ENCODE data around the gene ING3.

The ING3 gene

DNA sequence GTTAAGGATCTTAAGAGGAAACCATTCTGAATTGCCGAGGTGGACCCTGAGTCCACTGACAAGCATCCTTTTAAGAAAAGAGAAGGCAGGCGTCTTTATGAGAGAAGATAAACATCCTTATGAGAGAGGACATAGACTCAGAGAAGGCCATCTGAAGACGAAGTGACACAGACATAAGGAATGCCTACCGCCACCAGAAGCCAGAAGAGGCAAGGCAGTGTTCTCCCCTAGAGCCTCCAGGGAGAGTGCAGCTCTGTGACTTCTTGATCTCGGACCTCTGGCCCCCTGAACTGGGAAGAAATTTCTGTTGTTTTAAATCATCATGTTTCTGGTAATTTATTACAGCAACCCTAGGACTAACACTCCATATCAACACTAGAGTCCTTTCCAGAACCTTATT is 25.2 kb upstream of the ING3 start:
- Histone ChIP-seq H3K14ac (ENCODE audit: low read length) (no peak overlapping the region), H4K91ac (ENCODE audit: low read depth, low read length, poor library complexity) (no peak overlapping the region), H3K4ac (ENCODE audit: low read length) (no peak overlapping the region), H2BK12ac (ENCODE audit: low read length) (no peak overlapping the region), H3K23ac (ENCODE audit: low read depth, low read length, poor library complexity) (no peak overlapping the region), H2BK120ac (ENCODE audit: low read depth, low read length) (no peak overlapping the region), H2BK5ac (ENCODE audit: low read length) (no peak overlapping the region), H3K27me3 (ENCODE audit: control insufficient read depth in 3 of 3, insufficient read depth in 3 of 3, low read depth in 1 of 3, low read length in 3 of 3) (no peaks in the 10 kb centered on the region), H2AK5ac (ENCODE audit: low read depth, low read length) (no peak overlapping the region), H4K8ac (ENCODE audit: low read depth, low read length) (no peak overlapping the region), H2BK15ac (ENCODE audit: low read length) (no peak overlapping the region), H3K9ac (ENCODE audit: low read depth, low read length, poor library complexity) (no peak overlapping the region), H2AFZ (ENCODE audit: low read length) (no peak overlapping the region), H3K18ac (ENCODE audit: low read length) (no peak overlapping the region), H3K36me3 (replicated peaks in 1 of 2; ENCODE audit: control insufficient read depth in 2 of 2, insufficient read depth in 2 of 2, low read length in 2 of 2) (no peaks in the 10 kb centered on the region), H3K4me2 (ENCODE audit: insufficient read depth, low read length, poor library complexity, severe bottlenecking) (no peak overlapping the region), H3K27ac (replicated peaks; ENCODE audit: low read length) (no peak overlapping the region), H3K9me3 (replicated peaks in 1 of 2; ENCODE audit: control insufficient read depth in 2 of 2, insufficient read depth in 1 of 2, low read depth in 1 of 2, low read length in 2 of 2) (no peaks in the 10 kb centered on the region), H3K4me3 (ENCODE audit: low read length in 2 of 2) (no peak overlapping the region), H3K4me1 (ENCODE audit: control insufficient read depth in 2 of 2, insufficient read depth in 1 of 2, low read depth in 1 of 2, low read length in 2 of 2) (no peaks in the 10 kb centered on the region), H3K79me1 (ENCODE audit: low read depth, low read length) (no peaks in the 10 kb centered on the region)
- DNase-seq (ENCODE audit: low spot score): no peak
- no CpG with 5 or more reads among the region's 5 CpGs for WGBS, 2 donors (ENCODE audit: extremely low coverage in 2 of 2, insufficient read length in 2 of 2, insufficient replicate concordance in 1 of 2)

- Histone ChIP-seq H2BK15ac (ENCODE audit: low read length) (no peak overlapping the region), H2BK5ac (ENCODE audit: low read length) (no peak overlapping the region), H3K23ac (ENCODE audit: low read depth, low read length, poor library complexity) (no peak overlapping the region), H4K8ac (ENCODE audit: low read depth, low read length) (no peak overlapping the region), H3K27ac (replicated peaks; ENCODE audit: low read length) (no peak overlapping the region), H3K27me3 (ENCODE audit: control insufficient read depth in 3 of 3, insufficient read depth in 3 of 3, low read depth in 1 of 3, low read length in 3 of 3) (no peaks in the 10 kb centered on the region), H3K79me1 (ENCODE audit: low read depth, low read length) (no peaks in the 10 kb centered on the region), H3K4me3 (ENCODE audit: low read length in 2 of 2) (no peak overlapping the region), H3K4ac (ENCODE audit: low read length) (no peak overlapping the region), H3K9me3 (replicated peaks in 1 of 2; ENCODE audit: control insufficient read depth in 2 of 2, insufficient read depth in 1 of 2, low read depth in 1 of 2, low read length in 2 of 2) (no peaks in the 10 kb centered on the region), H3K4me2 (ENCODE audit: insufficient read depth, low read length, poor library complexity, severe bottlenecking) (no peak overlapping the region), H3K14ac (ENCODE audit: low read length) (no peak overlapping the region), H2BK12ac (ENCODE audit: low read length) (no peak overlapping the region), H3K18ac (ENCODE audit: low read length) (no peak overlapping the region), H3K4me1 (ENCODE audit: control insufficient read depth in 2 of 2, insufficient read depth in 1 of 2, low read depth in 1 of 2, low read length in 2 of 2) (no peaks in the 10 kb centered on the region), H2BK120ac (ENCODE audit: low read depth, low read length) (no peak overlapping the region), H3K36me3 (replicated peaks in 1 of 2; ENCODE audit: control insufficient read depth in 2 of 2, insufficient read depth in 2 of 2, low read length in 2 of 2) (no peaks in the 10 kb centered on the region), H2AK5ac (ENCODE audit: low read depth, low read length) (no peak overlapping the region), H3K9ac (ENCODE audit: low read depth, low read length, poor library complexity) (no peak overlapping the region), H4K91ac (ENCODE audit: low read depth, low read length, poor library complexity) (no peak overlapping the region), H2AFZ (ENCODE audit: low read length) (no peak overlapping the region)
- no CpG with 5 or more reads among the region's 2 CpGs for whole genome bisulfite sequencing, 2 donors (ENCODE audit: extremely low coverage in 2 of 2, insufficient read length in 2 of 2, insufficient replicate concordance in 1 of 2)
- no peak for DNase-seq (ENCODE audit: low spot score)
Measured at GRCh38 chr7:120926943-120927346, 23.6 kb upstream of the ING3 start.

GRCh38 chr7:120927454-120928103 is 23.0 kb upstream of the ING3 start:
- Histone ChIP-seq H3K27ac (replicated peaks; ENCODE audit: low read length) (no peak overlapping the region), H3K4me3 (ENCODE audit: low read length in 2 of 2) (no peak overlapping the region), H3K4me2 (ENCODE audit: insufficient read depth, low read length, poor library complexity, severe bottlenecking) (no peak overlapping the region), H3K4ac (ENCODE audit: low read length) (no peak overlapping the region), H2AK5ac (ENCODE audit: low read depth, low read length) (no peak overlapping the region), H4K91ac (ENCODE audit: low read depth, low read length, poor library complexity) (no peak overlapping the region), H3K23ac (ENCODE audit: low read depth, low read length, poor library complexity) (no peak overlapping the region), H2BK15ac (ENCODE audit: low read length) (no peak overlapping the region), H3K79me1 (ENCODE audit: low read depth, low read length) (no peaks in the 10 kb centered on the region), H3K4me1 (ENCODE audit: control insufficient read depth in 2 of 2, insufficient read depth in 1 of 2, low read depth in 1 of 2, low read length in 2 of 2) (no peaks in the 10 kb centered on the region), H3K27me3 (ENCODE audit: control insufficient read depth in 3 of 3, insufficient read depth in 3 of 3, low read depth in 1 of 3, low read length in 3 of 3) (no peaks in the 10 kb centered on the region), H3K14ac (ENCODE audit: low read length) (no peak overlapping the region), H3K18ac (ENCODE audit: low read length) (no peak overlapping the region), H3K36me3 (replicated peaks in 1 of 2; ENCODE audit: control insufficient read depth in 2 of 2, insufficient read depth in 2 of 2, low read length in 2 of 2) (no peaks in the 10 kb centered on the region), H2AFZ (ENCODE audit: low read length) (no peak overlapping the region), H3K9me3 (replicated peaks in 1 of 2; ENCODE audit: control insufficient read depth in 2 of 2, insufficient read depth in 1 of 2, low read depth in 1 of 2, low read length in 2 of 2) (no peaks in the 10 kb centered on the region), H2BK5ac (ENCODE audit: low read length) (no peak overlapping the region), H2BK120ac (ENCODE audit: low read depth, low read length) (no peak overlapping the region), H2BK12ac (ENCODE audit: low read length) (no peak overlapping the region), H3K9ac (ENCODE audit: low read depth, low read length, poor library complexity) (no peak overlapping the region), H4K8ac (ENCODE audit: low read depth, low read length) (no peak overlapping the region)
- DNase-seq (ENCODE audit: low spot score): no peak
- WGBS, 2 donors (ENCODE audit: extremely low coverage in 2 of 2, insufficient read length in 2 of 2, insufficient replicate concordance in 1 of 2): no CpG with 5 or more reads among the region's 2 CpGs

DNA sequence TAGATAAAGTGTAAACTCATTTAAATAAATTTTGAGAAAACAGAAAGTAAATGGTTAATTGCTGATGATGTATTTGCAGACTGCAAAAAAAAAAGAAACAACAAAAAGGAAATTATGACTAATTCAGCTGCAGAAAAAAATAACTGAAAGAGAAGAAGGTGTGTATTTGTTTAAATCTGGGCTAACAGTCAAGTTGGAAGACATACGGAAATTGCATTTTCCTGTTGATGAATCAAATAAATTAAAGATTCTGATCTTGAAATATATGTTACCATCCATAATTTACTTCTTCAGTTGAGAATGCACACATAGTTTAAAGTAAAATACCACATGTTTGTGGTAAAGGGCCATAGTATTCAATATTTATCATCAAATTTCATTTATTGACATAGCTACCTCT is 19.3 kb upstream of the ING3 start:
- Histone ChIP-seq H2BK120ac (ENCODE audit: low read depth, low read length) (no peak overlapping the region), H2BK12ac (ENCODE audit: low read length) (no peak overlapping the region), H2BK5ac (ENCODE audit: low read length) (no peak overlapping the region), H3K27ac (replicated peaks; ENCODE audit: low read length) (no peak overlapping the region), H3K36me3 (replicated peaks in 1 of 2; ENCODE audit: control insufficient read depth in 2 of 2, insufficient read depth in 2 of 2, low read length in 2 of 2) (no peaks in the 10 kb centered on the region), H2BK15ac (ENCODE audit: low read length) (no peak overlapping the region), H3K9ac (ENCODE audit: low read depth, low read length, poor library complexity) (no peak overlapping the region), H3K4me1 (ENCODE audit: control insufficient read depth in 2 of 2, insufficient read depth in 1 of 2, low read depth in 1 of 2, low read length in 2 of 2) (peaks cover 0 to 2% of the 10 kb centered on the region in 2 donors), H3K18ac (ENCODE audit: low read length) (no peak overlapping the region), H3K4ac (ENCODE audit: low read length) (no peak overlapping the region), H2AK5ac (ENCODE audit: low read depth, low read length) (no peak overlapping the region), H3K4me2 (ENCODE audit: insufficient read depth, low read length, poor library complexity, severe bottlenecking) (no peak overlapping the region), H4K91ac (ENCODE audit: low read depth, low read length, poor library complexity) (no peak overlapping the region), H3K9me3 (replicated peaks in 1 of 2; ENCODE audit: control insufficient read depth in 2 of 2, insufficient read depth in 1 of 2, low read depth in 1 of 2, low read length in 2 of 2) (no peaks in the 10 kb centered on the region), H4K8ac (ENCODE audit: low read depth, low read length) (no peak overlapping the region), H3K4me3 (ENCODE audit: low read length in 2 of 2) (no peak overlapping the region), H3K23ac (ENCODE audit: low read depth, low read length, poor library complexity) (no peak overlapping the region), H2AFZ (ENCODE audit: low read length) (no peak overlapping the region), H3K79me1 (ENCODE audit: low read depth, low read length) (no peaks in the 10 kb centered on the region), H3K27me3 (ENCODE audit: control insufficient read depth in 3 of 3, insufficient read depth in 3 of 3, low read depth in 1 of 3, low read length in 3 of 3) (no peaks in the 10 kb centered on the region), H3K14ac (ENCODE audit: low read length) (no peak overlapping the region)
- no CpG with 5 or more reads among the region's 1 CpG for WGBS, 2 donors (ENCODE audit: extremely low coverage in 2 of 2, insufficient read length in 2 of 2, insufficient replicate concordance in 1 of 2)
- no peak for DNase-seq (ENCODE audit: low spot score)

All from neuronal stem cell (in vitro differentiated cells).